ENCODE results near the gene HP.

GRCh38 chr16:72014675-72015074, 39.6 kb upstream of the HP start:
- TF ChIP-seq CTCF (conservative IDR thresholded peaks at IDR 0.05; ENCODE audit: low read depth, low read length) (no peak), EZH2 (IDR thresholded peaks at IDR 0.05; ENCODE audit: low read length, unreplicated experiment) (no peak), EZH2phosphoT487 (IDR thresholded peaks at IDR 0.05; ENCODE audit: borderline replicate concordance, low read length) (no peak)

Data from PC-3 (cell line).